Measurements from ENCODE around the gene NR4A2.

DNA sequence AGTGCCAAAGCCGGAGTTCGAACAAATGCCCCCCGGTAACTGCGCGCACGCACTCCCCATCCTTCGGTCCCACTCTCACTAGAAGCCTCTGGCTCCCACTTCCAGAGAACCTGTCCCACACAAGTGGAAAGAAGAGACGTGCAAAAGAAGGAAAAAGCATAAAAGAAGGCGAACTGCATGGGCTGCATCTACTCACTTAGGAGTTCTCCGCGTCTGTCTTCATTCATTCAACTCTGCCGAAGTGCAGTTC, 312 bp downstream of the NR4A2 start:
- TF ChIP-seq POLR2A (IDR thresholded peaks at IDR 0.05; ENCODE audit: low read depth, low read length): no peak
- TF ChIP-seq CTCF (IDR thresholded peaks at IDR 0.05; ENCODE audit: extremely low read depth in 1 of 2, insufficient read depth in 1 of 2, low read depth in 1 of 2, low read length in 2 of 2): no peak
- no peak for TF ChIP-seq MAX (IDR thresholded peaks at IDR 0.05; ENCODE audit: insufficient read depth, insufficient read length)
- no peak for TF ChIP-seq EZH2 (IDR thresholded peaks at IDR 0.05; ENCODE audit: borderline replicate concordance, low read depth, low read length, severe bottlenecking)
- no peak for TF ChIP-seq FOS (IDR thresholded peaks at IDR 0.05; ENCODE audit: borderline replicate concordance, insufficient read depth, low read length)

Measured in endothelial cell of umbilical vein (primary cell).